RWPE2 (cell line): ENCODE measurements around the gene CDCA5.

ENCODE experiments used
- ATAC-seq: fragments of 200-7000 bp; cut with Tn5 transposase; 3 replicates; pipeline ENCODE4 v1.9.1; 2021; ENCODE audit warnings: low read depth
- DNase-seq: peaks from one replicate; pipeline ENCODE4 v3.0.0-alpha.2; 2020; ENCODE audit warnings: low spot score
- H3K27ac ChIP-seq: fragments of 450-650 bp; 2 replicates; pipeline ENCODE4 v1.5.1; 2017; ENCODE audit warnings: mild to moderate bottlenecking; ENCODE audit not compliant: poor library complexity, severe bottlenecking
- H3K27me3 ChIP-seq: fragments of 250-450 bp; sonication (Bioruptor Pico); 2 replicates; pipeline ENCODE4 v1.5.1; 2021; ENCODE audit warnings: mild to moderate bottlenecking, moderate library complexity; ENCODE audit not compliant: insufficient read depth, poor library complexity, severe bottlenecking
- H3K36me3 ChIP-seq: fragments of 250-450 bp; sonication (Bioruptor Pico); 2 replicates; pipeline ENCODE4 v1.5.1; 2020; ENCODE audit warnings: low read depth, mild to moderate bottlenecking, moderate library complexity
- H3K4me1 ChIP-seq: fragments of 250-450 bp; sonication (Bioruptor Pico); 2 replicates; pipeline ENCODE4 v1.5.1; 2021; ENCODE audit warnings: mild to moderate bottlenecking, moderate library complexity; ENCODE audit not compliant: insufficient read depth, poor library complexity, severe bottlenecking
- H3K4me3 ChIP-seq: fragments of 250-450 bp; sonication (Bioruptor Pico); 2 replicates; pipeline ENCODE4 v1.5.1; 2021; ENCODE audit warnings: mild to moderate bottlenecking, moderate library complexity; ENCODE audit not compliant: severe bottlenecking
- H3K9me3 ChIP-seq: fragments of 250-450 bp; sonication (Bioruptor Pico); 2 replicates; pipeline ENCODE4 v1.5.1; 2021; ENCODE audit warnings: mild to moderate bottlenecking, moderate library complexity; ENCODE audit not compliant: severe bottlenecking
- CTCF ChIP-seq: fragments of 450-650 bp; IDR thresholded peaks from one replicate; pipeline ENCODE4 v1.5.1; 2017; ENCODE audit warnings: mild to moderate bottlenecking, moderate library complexity; ENCODE audit not compliant: poor library complexity, severe bottlenecking

CDCA5 gene

GRCh38 chr11:65055538-65055937 lies 28.3 kb downstream of the CDCA5 start:
- H3K9me3 ChIP-seq, result no peaks in the 10 kb centered on the region
- no peaks in the 10 kb centered on the region for H3K4me1 ChIP-seq
- no peak overlapping the region for H3K4me3 ChIP-seq
- H3K36me3 ChIP-seq, result no peaks in the 10 kb centered on the region
- no peak overlapping the region for H3K27ac ChIP-seq
- no peak for DNase-seq
- no peak for TF ChIP-seq CTCF
- ATAC-seq, result no peak
- H3K27me3 ChIP-seq, result no peaks in the 10 kb centered on the region

- DNase-seq (no peak), ATAC-seq (no peak)
- H3K27me3 ChIP-seq, result no peaks in the 10 kb centered on the region
- no peaks in the 10 kb centered on the region for H3K36me3 ChIP-seq
- no peak for TF ChIP-seq CTCF
- no peak overlapping the region for H3K4me3 ChIP-seq
- H3K4me1 ChIP-seq, result no peaks in the 10 kb centered on the region
- no peak overlapping the region for H3K27ac ChIP-seq
- no peaks in the 10 kb centered on the region for H3K9me3 ChIP-seq
Measured at GRCh38 chr11:65053827-65054508, 29.9 kb downstream of the CDCA5 start.

GRCh38 chr11:65051398-65051858 lies 32.4 kb downstream of the CDCA5 start:
- no peaks in the 10 kb centered on the region for H3K36me3 ChIP-seq
- TF ChIP-seq CTCF, result no peak
- no peak overlapping the region for H3K4me3 ChIP-seq
- H3K27me3 ChIP-seq, result no peaks in the 10 kb centered on the region
- H3K4me1 ChIP-seq, result no peaks in the 10 kb centered on the region
- no peak for DNase-seq
- no peaks in the 10 kb centered on the region for H3K9me3 ChIP-seq
- no peak overlapping the region for H3K27ac ChIP-seq
- no peak for ATAC-seq

- H3K27me3 ChIP-seq, result no peaks in the 10 kb centered on the region
- no peak overlapping the region for H3K4me3 ChIP-seq
- H3K36me3 ChIP-seq, result peaks cover 14% of the 10 kb centered on the region; the same call in 1 of the 2 replicates
- no peak overlapping the region for H3K27ac ChIP-seq
- ATAC-seq (no peak), DNase-seq (no peak)
- H3K4me1 ChIP-seq, result peaks cover 5% of the 10 kb centered on the region
- no peak for TF ChIP-seq CTCF
- no peaks in the 10 kb centered on the region for H3K9me3 ChIP-seq
Measured at GRCh38 chr11:65047581-65048422, 36.0 kb downstream of the CDCA5 start.

- Histone ChIP-seq H3K9me3 (no peaks in the 10 kb centered on the region), H3K27ac (no peak overlapping the region), H3K4me1 (peaks cover 12% of the 10 kb centered on the region), H3K4me3 (no peak overlapping the region), H3K27me3 (no peaks in the 10 kb centered on the region), H3K36me3 (peaks cover 22% of the 10 kb centered on the region; the same call in 1 of the 2 replicates)
- DNase-seq (no peak), ATAC-seq (no peak)
- no peak for TF ChIP-seq CTCF
Measured at GRCh38 chr11:65045728-65046127, 38.1 kb downstream of the CDCA5 start.
